ENCODE data around the gene BRD1.

BRD1 gene

DNA sequence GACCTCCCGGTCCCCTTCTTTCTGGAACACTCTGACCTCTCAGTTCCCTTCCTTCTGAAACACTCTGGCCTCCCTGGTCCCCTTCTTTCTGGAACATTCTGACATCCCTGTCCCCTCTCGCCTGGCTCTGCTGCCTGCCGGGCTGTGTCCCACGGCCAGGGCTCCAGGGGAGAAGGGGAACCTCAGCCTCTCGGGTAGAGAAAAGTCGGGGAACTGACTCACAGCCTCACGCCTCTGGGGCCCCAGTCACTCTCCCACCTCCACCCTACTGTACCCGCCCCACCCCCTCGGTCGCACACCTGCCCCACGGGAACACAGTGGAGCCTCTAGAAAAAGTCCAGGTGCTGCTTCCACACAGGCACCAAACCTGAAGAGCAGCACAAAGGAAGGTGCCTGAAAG is 93.3 kb downstream of the BRD1 start:
- no peak for DNase-seq (ENCODE audit: extremely low read depth, low read depth)
- TF ChIP-seq, protein P1, sequence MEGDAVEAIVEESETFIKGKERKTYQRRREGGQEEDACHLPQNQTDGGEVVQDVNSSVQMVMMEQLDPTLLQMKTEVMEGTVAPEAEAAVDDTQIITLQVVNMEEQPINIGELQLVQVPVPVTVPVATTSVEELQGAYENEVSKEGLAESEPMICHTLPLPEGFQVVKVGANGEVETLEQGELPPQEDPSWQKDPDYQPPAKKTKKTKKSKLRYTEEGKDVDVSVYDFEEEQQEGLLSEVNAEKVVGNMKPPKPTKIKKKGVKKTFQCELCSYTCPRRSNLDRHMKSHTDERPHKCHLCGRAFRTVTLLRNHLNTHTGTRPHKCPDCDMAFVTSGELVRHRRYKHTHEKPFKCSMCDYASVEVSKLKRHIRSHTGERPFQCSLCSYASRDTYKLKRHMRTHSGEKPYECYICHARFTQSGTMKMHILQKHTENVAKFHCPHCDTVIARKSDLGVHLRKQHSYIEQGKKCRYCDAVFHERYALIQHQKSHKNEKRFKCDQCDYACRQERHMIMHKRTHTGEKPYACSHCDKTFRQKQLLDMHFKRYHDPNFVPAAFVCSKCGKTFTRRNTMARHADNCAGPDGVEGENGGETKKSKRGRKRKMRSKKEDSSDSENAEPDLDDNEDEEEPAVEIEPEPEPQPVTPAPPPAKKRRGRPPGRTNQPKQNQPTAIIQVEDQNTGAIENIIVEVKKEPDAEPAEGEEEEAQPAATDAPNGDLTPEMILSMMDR (IDR thresholded peaks at IDR 0.05; ENCODE audit: low read depth, low read length) = no peak

DNA sequence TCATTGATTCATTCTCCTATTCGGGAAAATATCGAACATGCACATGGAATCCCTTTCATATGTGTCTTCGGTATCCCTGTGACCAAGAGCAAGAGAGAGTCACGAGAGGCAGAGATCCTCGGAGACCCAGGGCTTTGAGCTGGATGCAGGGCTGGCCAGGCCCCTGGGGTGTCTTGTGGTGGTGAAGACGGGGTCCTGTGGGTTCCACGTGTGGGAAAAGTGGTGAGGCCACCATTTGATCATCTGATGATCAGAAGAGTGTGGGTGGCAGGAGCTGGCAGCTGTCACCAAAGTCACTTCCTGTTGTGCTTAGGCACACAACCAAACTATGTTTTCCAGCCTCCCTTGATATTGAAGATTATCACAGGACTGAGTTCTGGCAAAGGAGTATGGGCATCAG is 94.0 kb downstream of the BRD1 start:
- TF ChIP-seq, protein P1 (IDR thresholded peaks at IDR 0.05; ENCODE audit: low read depth, low read length) = no peak

DNA sequence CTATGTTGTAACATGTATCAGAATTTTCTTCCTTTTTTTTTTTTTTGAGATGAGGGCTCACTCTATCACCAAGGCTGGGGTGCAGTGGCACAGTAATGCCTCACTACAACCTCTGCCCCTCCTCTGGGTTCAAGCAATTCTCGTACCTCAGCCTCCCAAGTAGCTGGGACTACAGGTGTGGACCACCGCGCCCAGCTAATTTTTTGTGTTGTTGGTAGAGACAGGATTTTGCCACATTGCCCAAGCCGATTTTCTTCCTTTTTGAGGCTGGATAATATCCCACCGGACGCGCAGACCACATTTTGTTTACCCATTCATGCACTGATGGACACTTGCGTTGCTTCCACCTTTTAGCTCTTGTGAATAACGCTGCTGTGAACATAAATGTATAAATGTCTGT is 97.0 kb downstream of the BRD1 start:
- TF ChIP-seq, protein P1 (IDR thresholded peaks at IDR 0.05; ENCODE audit: low read depth, low read length) = no peak
- DNase-seq (ENCODE audit: extremely low read depth, low read depth) = no peak

More for the DNA sequence above, 94.0 kb downstream of the BRD1 start:
- DNase-seq (ENCODE audit: extremely low read depth, low read depth) = no peak

DNA sequence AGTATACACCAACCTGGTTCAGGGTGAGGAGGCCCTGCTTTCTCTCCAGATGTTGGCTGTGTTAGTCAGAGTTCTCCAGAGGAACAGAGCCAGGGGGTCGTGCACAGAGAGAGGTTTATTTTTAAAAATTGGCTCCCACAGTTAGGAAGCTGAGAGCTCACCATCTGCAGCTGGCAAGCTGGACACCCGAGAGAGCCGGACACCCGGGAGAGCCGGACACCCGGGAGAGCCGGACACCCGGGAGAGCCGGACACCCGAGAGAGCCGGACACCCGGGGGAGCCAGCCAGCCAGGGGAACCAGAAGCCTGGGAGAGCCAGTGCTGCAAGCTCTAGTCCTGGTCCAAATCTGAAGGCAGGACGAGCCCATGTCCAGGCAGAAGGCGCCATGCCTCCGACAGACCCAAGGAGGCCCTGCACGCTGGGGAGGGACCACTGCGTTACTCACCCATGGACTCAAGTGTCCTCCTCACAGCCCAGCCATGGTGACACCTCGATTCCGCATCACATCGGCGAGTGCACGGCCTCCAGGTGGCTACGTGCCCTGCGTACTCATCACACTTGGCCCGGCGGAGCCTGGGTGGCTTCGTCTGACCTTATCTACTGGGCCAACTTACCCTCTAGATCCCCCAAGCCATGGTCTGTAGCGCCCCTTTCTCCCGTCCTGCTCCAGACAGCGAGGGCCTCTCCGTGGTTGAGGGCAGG is 99.0 kb downstream of the BRD1 start:
- no peak for DNase-seq (ENCODE audit: extremely low read depth, low read depth)
- TF ChIP-seq, protein P1 (IDR thresholded peaks at IDR 0.05; ENCODE audit: low read depth, low read length) = no peak

DNA sequence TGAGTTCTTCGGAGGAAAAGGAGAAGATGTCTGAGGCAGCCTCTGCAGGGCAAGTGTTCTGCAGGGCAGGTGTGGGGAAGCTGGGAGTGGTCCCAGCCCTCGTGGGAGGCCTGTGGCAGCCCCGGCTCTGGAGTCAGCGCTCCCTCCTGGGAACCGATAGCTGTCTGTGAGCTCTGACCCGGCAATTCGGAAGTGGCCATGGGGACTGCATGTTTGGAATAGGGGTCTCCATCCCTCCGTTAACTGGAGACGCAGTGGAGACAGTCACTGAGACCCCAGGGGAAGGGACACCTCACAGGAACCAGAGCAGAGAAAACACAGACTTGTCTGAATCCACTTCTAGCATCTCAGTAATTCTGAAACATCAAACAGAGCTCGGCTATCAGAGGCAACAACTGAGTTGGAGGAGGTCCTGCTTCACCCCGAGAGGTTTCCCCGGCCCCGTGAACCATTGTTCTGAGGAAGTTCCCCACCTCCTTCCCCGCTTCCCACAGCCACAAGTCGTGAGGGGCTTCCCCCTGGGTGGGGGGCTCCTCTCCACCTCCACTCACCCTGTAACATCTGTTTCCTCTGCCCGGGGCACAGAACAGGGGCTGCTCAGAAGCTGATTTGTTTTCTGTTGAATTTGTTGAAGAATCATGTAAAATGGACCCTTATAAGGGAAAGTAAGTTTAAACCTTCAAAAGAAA is 99.6 kb downstream of the BRD1 start:
- no peak for DNase-seq (ENCODE audit: extremely low read depth, low read depth)
- TF ChIP-seq, protein P1 (IDR thresholded peaks at IDR 0.05; ENCODE audit: low read depth, low read length) = no peak

DNA sequence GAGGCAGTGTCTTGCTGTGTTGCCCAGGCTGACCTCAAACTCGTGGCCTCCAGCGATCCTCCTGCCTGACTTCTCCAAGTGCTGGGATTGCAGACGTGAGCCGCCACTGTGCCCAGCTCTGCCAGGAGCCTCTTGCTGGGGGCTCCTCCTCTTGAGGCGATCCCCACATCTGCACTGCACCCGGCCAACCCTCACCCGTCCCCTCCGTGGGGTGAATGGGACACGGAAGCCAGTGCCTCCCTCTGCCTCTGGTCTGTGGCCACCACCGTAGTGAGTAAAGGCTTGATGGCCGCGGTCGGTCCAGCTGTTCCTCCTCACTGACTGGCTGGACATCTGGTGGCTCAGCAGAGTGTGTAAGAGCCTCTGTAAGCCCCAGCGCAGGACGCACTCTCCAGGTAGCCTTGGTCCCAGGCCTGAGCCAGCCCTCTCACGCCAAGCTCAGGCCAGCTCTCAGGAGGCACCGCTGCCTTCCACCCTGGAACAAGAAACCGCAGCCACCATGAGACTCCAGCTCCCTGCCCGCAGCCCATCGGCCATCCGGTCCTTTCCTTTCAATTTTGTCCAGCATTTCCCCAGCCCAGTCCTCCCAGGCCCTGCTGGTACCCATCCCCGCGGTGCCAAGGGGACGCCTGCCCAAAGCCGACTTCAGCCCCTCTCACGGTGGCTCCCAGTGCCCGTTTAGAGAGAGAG is 100.3 kb downstream of the BRD1 start:
- TF ChIP-seq, protein P1 (IDR thresholded peaks at IDR 0.05; ENCODE audit: low read depth, low read length) = no peak
- no peak for DNase-seq (ENCODE audit: extremely low read depth, low read depth)

DNA sequence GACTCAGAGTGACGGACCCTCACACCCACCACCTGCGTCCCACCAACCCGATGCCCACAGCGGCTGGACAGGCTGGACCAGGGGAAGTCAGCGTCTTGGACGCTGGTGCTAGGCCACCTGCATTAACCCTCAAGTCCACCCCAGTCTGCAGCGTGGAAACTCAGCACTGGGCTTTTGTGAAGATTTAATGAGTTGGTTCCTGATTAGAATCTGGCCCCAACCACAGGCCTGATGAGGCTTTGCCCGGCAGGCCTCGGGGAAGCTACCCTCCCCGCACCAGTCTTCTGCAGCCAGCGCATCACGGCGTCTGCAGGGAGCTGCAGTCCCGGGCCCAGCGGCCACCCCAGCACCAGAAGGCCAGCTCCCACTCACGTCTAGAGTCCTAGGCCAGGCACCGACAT is 101.0 kb downstream of the BRD1 start:
- DNase-seq (ENCODE audit: extremely low read depth, low read depth) = no peak
- TF ChIP-seq, protein P1 (IDR thresholded peaks at IDR 0.05; ENCODE audit: low read depth, low read length) = no peak

Measured in AG09319 (cell line).